ENCODE measurements around the gene KIZ.

Gene KIZ, protein sequence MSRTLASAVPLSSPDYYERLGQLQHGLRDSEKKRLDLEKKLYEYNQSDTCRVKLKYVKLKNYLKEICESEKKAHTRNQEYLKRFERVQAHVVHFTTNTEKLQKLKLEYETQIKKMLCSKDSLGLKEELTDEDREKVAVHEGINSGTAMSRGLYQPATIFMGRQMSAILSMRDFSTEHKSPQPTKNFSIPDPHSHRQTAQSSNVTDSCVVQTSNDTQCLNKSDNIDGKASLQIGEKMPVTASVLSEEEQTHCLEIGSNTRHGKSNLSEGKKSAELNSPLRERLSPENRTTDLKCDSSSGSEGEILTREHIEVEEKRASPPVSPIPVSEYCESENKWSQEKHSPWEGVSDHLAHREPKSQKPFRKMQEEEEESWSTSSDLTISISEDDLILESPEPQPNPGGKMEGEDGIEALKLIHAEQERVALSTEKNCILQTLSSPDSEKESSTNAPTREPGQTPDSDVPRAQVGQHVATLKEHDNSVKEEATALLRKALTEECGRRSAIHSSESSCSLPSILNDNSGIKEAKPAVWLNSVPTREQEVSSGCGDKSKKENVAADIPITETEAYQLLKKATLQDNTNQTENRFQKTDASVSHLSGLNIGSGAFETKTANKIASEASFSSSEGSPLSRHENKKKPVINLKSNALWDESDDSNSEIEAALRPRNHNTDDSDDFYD

DNA sequence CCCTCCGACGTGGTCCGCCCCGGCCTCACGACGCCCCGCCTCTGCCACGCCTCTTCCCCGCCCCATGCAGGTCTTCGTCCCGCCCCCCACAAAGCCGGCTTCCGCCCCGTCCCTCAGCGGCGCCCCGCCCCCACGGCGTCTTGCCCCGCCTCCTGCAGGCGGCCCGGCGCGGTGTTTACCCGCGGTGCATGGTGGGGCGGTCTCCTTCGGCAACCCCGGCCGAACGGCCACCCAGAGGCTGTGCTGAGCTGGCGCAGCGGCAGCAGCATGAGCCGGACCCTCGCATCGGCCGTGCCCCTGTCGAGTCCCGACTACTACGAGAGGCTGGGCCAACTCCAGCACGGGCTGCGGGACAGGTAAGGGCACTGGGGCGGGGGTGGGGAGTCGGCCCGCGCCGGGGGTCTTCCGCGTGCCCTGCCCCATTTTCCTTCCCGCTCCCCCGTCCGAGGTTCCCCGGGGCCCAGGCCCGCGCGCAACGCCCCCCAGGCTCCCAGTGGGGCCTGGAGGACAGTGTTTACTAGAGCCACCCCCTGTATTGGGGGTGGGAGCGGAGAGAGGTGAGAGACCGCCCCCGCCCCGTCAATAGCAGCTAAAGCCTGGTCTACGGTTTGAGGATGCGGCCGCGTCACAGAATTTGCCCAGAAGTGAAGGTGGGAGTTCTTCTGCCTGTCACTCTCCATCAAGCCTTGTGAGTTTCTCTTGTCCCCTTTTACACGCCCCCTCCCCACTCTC is at the start of gene KIZ:
Gene KIZ, plus strand, starts transcription at position 234 of the 732 bp plus-strand sequence. Its CDS starts 34 bp downstream, at position 268.
- Histone ChIP-seq H3K36me3 (ENCODE audit: control insufficient read depth in 1 of 2, insufficient read depth in 2 of 2, low read length in 2 of 2) (peaks cover 0 to 4% of the 10 kb centered on the region in 2 donors), H3K4me1 (ENCODE audit: control insufficient read depth in 1 of 2, insufficient read depth in 2 of 2, low read length in 2 of 2) (peaks cover 10 to 12% of the 10 kb centered on the region in 2 donors), H3K27me3 (ENCODE audit: control insufficient read depth in 1 of 2, insufficient read depth in 2 of 2, low read length in 2 of 2) (no peaks in the 10 kb centered on the region)

DNA sequence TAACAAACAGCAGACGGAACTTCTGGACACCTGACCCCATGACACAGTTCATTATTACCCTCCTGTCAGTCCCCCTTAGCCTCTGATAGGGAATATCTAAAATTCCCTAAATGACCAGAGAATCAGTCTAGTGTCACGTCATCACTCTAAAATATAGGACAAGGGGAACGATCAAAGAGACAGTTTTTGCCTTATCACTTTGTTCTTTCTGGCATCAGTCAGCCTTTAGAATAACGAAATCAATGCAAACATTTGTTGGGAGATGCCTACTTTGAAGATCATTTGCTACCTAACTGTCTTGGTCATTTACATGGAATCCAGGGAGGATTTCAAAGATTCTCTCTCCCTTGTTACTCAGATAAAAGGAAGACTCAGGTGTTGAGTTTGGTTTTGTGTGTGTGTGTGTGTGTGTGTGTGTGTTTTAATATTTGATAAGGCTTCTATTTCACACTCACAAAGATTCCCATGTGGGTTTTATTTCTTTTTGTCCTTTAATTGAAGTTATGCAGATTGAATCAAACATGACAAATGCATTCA is 48.0 kb upstream of the KIZ start:
- Histone ChIP-seq H3K36me3 (ENCODE audit: control insufficient read depth in 1 of 2, insufficient read depth in 2 of 2, low read length in 2 of 2) (no peaks in the 10 kb centered on the region), H3K4me3 (ENCODE audit: low read depth in 1 of 2, low read length in 2 of 2) (no peak overlapping the region), H3K27ac (ENCODE audit: low read depth, low read length) (no peak overlapping the region), H3K9me3 (ENCODE audit: control insufficient read depth in 1 of 2, low read length in 2 of 2) (no peaks in the 10 kb centered on the region), H3K27me3 (ENCODE audit: control insufficient read depth in 1 of 2, insufficient read depth in 2 of 2, low read length in 2 of 2) (peaks cover 2 to 15% of the 10 kb centered on the region in 2 donors), H3K4me1 (ENCODE audit: control insufficient read depth in 1 of 2, insufficient read depth in 2 of 2, low read length in 2 of 2) (no peaks in the 10 kb centered on the region), H3K9ac (ENCODE audit: low read depth in 1 of 2, low read length in 2 of 2) (no peak overlapping the region)

More for the DNA sequence above, at the start of gene KIZ:
- Histone ChIP-seq H3K4me3 (ENCODE audit: low read depth in 1 of 2, low read length in 2 of 2) (peak within 1 kb of the TSS; percentile 91 to 95), H3K9me3 (ENCODE audit: control insufficient read depth in 1 of 2, low read length in 2 of 2) (no peaks in the 10 kb centered on the region), H3K27ac (ENCODE audit: low read depth, low read length) (peak within 1 kb of the TSS; percentile 43), H3K9ac (ENCODE audit: low read depth in 1 of 2, low read length in 2 of 2) (peak within 1 kb of the TSS; percentile 76 to 90)

DNA sequence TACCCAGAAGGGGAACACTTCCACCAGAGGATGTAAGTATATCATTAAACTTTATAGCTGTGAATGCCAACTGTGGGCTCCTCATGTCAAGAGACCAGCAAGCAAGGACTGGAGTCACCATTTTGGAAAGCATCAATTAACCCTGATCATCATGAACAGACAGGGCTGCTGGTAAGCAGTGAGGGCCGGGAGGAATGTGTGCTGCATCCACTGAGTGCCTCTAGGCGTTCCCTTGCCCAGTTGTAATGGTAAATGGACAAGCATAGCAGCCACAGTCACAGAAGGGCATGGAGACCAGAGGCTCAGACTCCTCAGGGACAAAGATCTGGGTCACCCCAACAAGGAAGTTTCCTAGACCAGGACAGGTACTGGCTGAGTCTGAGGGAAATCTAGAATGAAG is 43.3 kb upstream of the KIZ start:
- Histone ChIP-seq H3K27ac (ENCODE audit: low read depth, low read length) (no peak overlapping the region), H3K9ac (ENCODE audit: low read depth in 1 of 2, low read length in 2 of 2) (no peak overlapping the region), H3K4me1 (ENCODE audit: control insufficient read depth in 1 of 2, insufficient read depth in 2 of 2, low read length in 2 of 2) (no peaks in the 10 kb centered on the region), H3K36me3 (ENCODE audit: control insufficient read depth in 1 of 2, insufficient read depth in 2 of 2, low read length in 2 of 2) (no peaks in the 10 kb centered on the region), H3K4me3 (ENCODE audit: low read depth in 1 of 2, low read length in 2 of 2) (no peak overlapping the region), H3K27me3 (ENCODE audit: control insufficient read depth in 1 of 2, insufficient read depth in 2 of 2, low read length in 2 of 2) (peaks cover 3 to 22% of the 10 kb centered on the region in 2 donors), H3K9me3 (ENCODE audit: control insufficient read depth in 1 of 2, low read length in 2 of 2) (no peaks in the 10 kb centered on the region)

DNA sequence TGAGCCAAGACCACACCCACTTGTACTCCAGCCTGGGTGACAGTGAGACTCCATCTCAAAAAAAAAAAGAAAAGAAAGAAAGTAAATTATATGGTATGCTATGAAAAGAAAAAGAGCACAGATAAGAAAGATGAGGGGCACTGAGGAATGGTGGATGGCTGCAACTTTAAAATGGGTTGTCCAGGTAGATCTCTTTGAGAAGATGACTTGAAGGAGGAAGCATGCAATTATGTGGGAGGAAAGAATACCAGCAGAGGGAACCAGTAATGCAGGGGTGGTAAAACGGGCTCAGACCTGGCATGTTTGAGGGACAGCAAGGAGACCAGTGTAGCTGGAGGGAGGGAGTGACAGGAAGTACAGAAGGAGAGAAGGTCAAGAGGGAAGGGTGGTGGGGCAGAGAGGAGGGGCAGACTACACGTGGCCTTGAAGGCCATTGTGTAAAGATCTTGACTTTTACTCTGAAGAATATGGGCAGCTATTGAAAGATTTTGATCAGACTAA is 42.0 kb upstream of the KIZ start:
- no peak overlapping the region for H3K9ac ChIP-seq (ENCODE audit: low read depth in 1 of 2, low read length in 2 of 2)
- H3K27me3 ChIP-seq (ENCODE audit: control insufficient read depth in 1 of 2, insufficient read depth in 2 of 2, low read length in 2 of 2) = peaks cover 3 to 14% of the 10 kb centered on the region in 2 donors
- no peak overlapping the region for H3K27ac ChIP-seq (ENCODE audit: low read depth, low read length)
- H3K4me3 ChIP-seq (ENCODE audit: low read depth in 1 of 2, low read length in 2 of 2) = no peak overlapping the region
- no peaks in the 10 kb centered on the region for H3K4me1 ChIP-seq (ENCODE audit: control insufficient read depth in 1 of 2, insufficient read depth in 2 of 2, low read length in 2 of 2)
- no peaks in the 10 kb centered on the region for H3K36me3 ChIP-seq (ENCODE audit: control insufficient read depth in 1 of 2, insufficient read depth in 2 of 2, low read length in 2 of 2)
- H3K9me3 ChIP-seq (ENCODE audit: control insufficient read depth in 1 of 2, low read length in 2 of 2) = no peaks in the 10 kb centered on the region

DNA sequence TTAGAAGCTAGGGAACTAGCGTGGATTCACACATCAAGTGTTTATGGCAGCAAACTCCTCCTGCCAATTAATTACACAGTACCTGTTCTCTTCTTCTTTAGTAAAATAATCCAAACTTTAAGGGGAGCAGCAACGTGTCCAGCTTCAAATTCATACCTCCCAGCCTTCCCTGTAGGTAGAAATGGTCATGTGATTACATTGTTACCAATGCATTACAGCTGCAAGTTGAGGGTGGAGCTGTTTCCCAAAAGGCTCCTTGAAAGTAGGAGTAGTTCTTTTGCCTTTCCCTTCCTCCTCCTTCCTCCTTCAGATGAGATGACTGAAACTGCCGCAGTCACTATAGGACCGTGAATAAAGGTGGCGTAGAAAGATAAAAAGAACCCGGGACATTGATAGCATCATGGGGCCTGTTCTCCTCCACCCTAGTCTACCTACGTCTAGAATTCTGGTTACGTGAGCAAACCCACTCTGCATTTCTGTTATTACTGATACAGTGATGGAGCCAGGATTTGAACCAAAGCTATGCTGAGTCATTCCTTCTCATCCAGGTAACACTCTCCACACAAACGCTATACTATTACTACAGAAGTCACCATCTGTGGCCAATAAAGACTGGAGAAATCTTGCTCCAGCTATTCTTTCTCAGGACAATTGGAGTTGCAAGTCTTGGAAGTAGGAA is 37.9 kb upstream of the KIZ start:
- H3K9me3 ChIP-seq (ENCODE audit: control insufficient read depth in 1 of 2, low read length in 2 of 2) = no peaks in the 10 kb centered on the region
- H3K36me3 ChIP-seq (ENCODE audit: control insufficient read depth in 1 of 2, insufficient read depth in 2 of 2, low read length in 2 of 2) = no peaks in the 10 kb centered on the region
- H3K4me3 ChIP-seq (ENCODE audit: low read depth in 1 of 2, low read length in 2 of 2) = no peak overlapping the region
- H3K27me3 ChIP-seq (ENCODE audit: control insufficient read depth in 1 of 2, insufficient read depth in 2 of 2, low read length in 2 of 2) = peaks cover 16 to 34% of the 10 kb centered on the region in 2 donors
- H3K9ac ChIP-seq (ENCODE audit: low read depth in 1 of 2, low read length in 2 of 2) = no peak overlapping the region
- H3K4me1 ChIP-seq (ENCODE audit: control insufficient read depth in 1 of 2, insufficient read depth in 2 of 2, low read length in 2 of 2) = no peaks in the 10 kb centered on the region
- no peak overlapping the region for H3K27ac ChIP-seq (ENCODE audit: low read depth, low read length)

DNA sequence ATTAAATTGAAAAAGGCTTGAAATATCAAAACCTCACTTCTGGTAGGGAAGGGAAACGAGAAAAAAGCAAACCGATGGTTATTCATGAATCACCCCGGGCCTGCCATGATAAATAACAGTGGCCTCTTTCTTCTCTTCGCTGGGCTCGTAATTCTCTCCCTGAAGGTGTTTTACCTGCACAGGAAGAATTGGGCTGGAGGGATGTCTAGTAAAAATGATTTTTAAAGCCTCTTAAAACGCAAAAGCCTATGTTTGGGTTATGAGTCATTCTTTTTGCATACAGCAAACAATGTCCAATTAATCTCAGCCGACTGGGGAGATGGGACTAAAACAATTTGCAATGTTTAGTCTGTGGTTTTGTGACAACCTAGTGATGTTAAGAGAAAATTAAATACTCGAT is 36.5 kb upstream of the KIZ start:
- H3K27me3 ChIP-seq (ENCODE audit: control insufficient read depth in 1 of 2, insufficient read depth in 2 of 2, low read length in 2 of 2) = peaks cover 17 to 42% of the 10 kb centered on the region in 2 donors

DNA sequence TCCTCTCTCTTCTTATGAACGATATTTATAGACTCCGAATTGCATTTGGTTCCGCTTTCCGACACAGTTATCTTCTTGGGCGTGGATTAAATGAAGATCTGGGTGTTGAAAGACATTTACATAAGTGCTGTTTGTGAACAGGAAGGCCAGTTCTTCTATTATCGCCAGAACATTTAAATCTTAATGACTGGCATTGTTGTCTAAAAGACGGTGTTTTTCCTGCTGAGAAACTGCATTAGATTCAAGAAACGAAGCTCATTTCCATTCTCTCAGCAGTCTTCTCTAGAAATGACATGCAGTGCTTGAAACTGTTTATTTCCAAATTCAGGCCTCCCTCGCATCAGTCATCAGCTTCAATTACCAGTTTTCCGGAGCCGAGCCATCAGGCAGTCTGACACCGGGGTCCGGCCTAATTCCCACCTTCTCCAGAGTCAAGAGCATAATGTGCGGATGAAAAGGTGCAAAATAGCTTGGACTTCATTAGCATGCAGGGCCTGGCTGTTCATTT is 35.7 kb upstream of the KIZ start:
- Histone ChIP-seq H3K27me3 (ENCODE audit: control insufficient read depth in 1 of 2, insufficient read depth in 2 of 2, low read length in 2 of 2) (peaks cover 16 to 42% of the 10 kb centered on the region in 2 donors), H3K4me1 (ENCODE audit: control insufficient read depth in 1 of 2, insufficient read depth in 2 of 2, low read length in 2 of 2) (no peaks in the 10 kb centered on the region), H3K4me3 (ENCODE audit: low read depth in 1 of 2, low read length in 2 of 2) (no peak overlapping the region), H3K27ac (ENCODE audit: low read depth, low read length) (no peak overlapping the region), H3K36me3 (ENCODE audit: control insufficient read depth in 1 of 2, insufficient read depth in 2 of 2, low read length in 2 of 2) (no peaks in the 10 kb centered on the region), H3K9me3 (ENCODE audit: control insufficient read depth in 1 of 2, low read length in 2 of 2) (no peaks in the 10 kb centered on the region), H3K9ac (ENCODE audit: low read depth in 1 of 2, low read length in 2 of 2) (no peak overlapping the region)

More for the DNA sequence above, 36.5 kb upstream of the KIZ start:
- Histone ChIP-seq H3K36me3 (ENCODE audit: control insufficient read depth in 1 of 2, insufficient read depth in 2 of 2, low read length in 2 of 2) (no peaks in the 10 kb centered on the region), H3K27ac (ENCODE audit: low read depth, low read length) (no peak overlapping the region), H3K9me3 (ENCODE audit: control insufficient read depth in 1 of 2, low read length in 2 of 2) (no peaks in the 10 kb centered on the region), H3K4me1 (ENCODE audit: control insufficient read depth in 1 of 2, insufficient read depth in 2 of 2, low read length in 2 of 2) (no peaks in the 10 kb centered on the region), H3K9ac (ENCODE audit: low read depth in 1 of 2, low read length in 2 of 2) (no peak overlapping the region), H3K4me3 (ENCODE audit: low read depth in 1 of 2, low read length in 2 of 2) (no peak overlapping the region)

DNA sequence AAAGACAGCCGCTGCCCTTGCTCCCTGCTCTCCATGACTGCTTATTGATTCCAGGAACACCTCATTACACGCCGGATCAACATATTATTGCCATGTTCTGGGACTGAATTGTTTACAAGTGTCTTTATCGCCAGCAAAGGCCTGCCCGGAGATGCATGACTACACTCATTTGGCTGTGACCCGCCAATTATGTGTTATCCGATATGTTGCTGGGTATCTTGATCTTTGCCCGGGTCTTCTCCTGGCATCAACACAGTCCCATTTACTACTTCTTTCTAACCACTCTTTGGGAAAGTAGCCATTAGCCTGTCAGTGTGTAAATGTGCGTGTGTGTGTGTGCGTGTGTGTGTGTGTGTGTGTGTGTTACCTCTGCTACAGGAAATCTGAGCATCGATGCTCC is 35.2 kb upstream of the KIZ start:
- no peak overlapping the region for H3K27ac ChIP-seq (ENCODE audit: low read depth, low read length)
- no peak overlapping the region for H3K4me3 ChIP-seq (ENCODE audit: low read depth in 1 of 2, low read length in 2 of 2)
- no peaks in the 10 kb centered on the region for H3K4me1 ChIP-seq (ENCODE audit: control insufficient read depth in 1 of 2, insufficient read depth in 2 of 2, low read length in 2 of 2)
- H3K9ac ChIP-seq (ENCODE audit: low read depth in 1 of 2, low read length in 2 of 2) = no peak overlapping the region
- H3K36me3 ChIP-seq (ENCODE audit: control insufficient read depth in 1 of 2, insufficient read depth in 2 of 2, low read length in 2 of 2) = no peaks in the 10 kb centered on the region
- H3K27me3 ChIP-seq (ENCODE audit: control insufficient read depth in 1 of 2, insufficient read depth in 2 of 2, low read length in 2 of 2) = peaks cover 16 to 47% of the 10 kb centered on the region in 2 donors
- H3K9me3 ChIP-seq (ENCODE audit: control insufficient read depth in 1 of 2, low read length in 2 of 2) = no peaks in the 10 kb centered on the region

DNA sequence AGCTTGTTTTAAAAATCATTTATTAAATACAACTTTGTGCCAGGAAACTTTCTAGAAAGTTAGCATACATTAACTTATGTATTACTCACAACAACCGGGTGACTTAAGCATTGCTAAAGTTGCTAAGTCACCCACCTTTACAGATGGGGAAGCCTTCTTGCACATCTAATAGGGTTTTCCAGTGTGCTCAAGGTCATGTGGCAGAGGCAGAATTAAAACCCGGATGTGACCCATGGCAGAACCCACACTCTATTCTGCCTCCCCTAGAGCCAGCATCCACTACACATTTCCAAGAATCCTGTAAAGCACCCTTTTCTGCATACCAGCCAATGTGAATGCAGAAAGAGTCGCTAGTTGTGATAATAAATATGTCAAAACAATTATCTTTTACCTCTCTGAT is 33.1 kb upstream of the KIZ start:
- H3K9ac ChIP-seq (ENCODE audit: low read depth in 1 of 2, low read length in 2 of 2) = no peak overlapping the region
- no peaks in the 10 kb centered on the region for H3K4me1 ChIP-seq (ENCODE audit: control insufficient read depth in 1 of 2, insufficient read depth in 2 of 2, low read length in 2 of 2)
- no peaks in the 10 kb centered on the region for H3K9me3 ChIP-seq (ENCODE audit: control insufficient read depth in 1 of 2, low read length in 2 of 2)
- H3K36me3 ChIP-seq (ENCODE audit: control insufficient read depth in 1 of 2, insufficient read depth in 2 of 2, low read length in 2 of 2) = no peaks in the 10 kb centered on the region
- no peak overlapping the region for H3K4me3 ChIP-seq (ENCODE audit: low read depth in 1 of 2, low read length in 2 of 2)
- H3K27me3 ChIP-seq (ENCODE audit: control insufficient read depth in 1 of 2, insufficient read depth in 2 of 2, low read length in 2 of 2) = peaks cover 16 to 61% of the 10 kb centered on the region in 2 donors
- no peak overlapping the region for H3K27ac ChIP-seq (ENCODE audit: low read depth, low read length)

All from duodenal mucosa (tissue), 2 donors.